Spinal cord (tissue), 10 donors: ENCODE measurements around the gene VOPP1. TPM values are rescaled to one million over a fixed set of nuclear protein-coding genes. Genes with fewer than 3 reads are reported as not detected.

Experiments
- DNase-seq, 6 donors: peaks; one replicate each; pipeline versions ENCODE4 v3.0.0 to v3.0.0-alpha.2; 2013 to 2015; ENCODE audit warnings: low spot score in 6 of 6, low read depth in 4 of 6
- H3K27ac ChIP-seq: one replicate; pipeline ENCODE4 v1.5.1; 2013; ENCODE audit warnings: low read depth, low read length, control low read depth
- H3K27me3 ChIP-seq: one replicate; pipeline ENCODE4 v1.6.1; 2013; ENCODE audit warnings: low read length; ENCODE audit not compliant: control insufficient read depth, insufficient read depth
- H3K36me3 ChIP-seq: one replicate; pipeline ENCODE4 v1.6.1; 2013; ENCODE audit warnings: low read length; ENCODE audit not compliant: control insufficient read depth, insufficient read depth
- H3K4me1 ChIP-seq: one replicate; pipeline ENCODE4 v1.6.1; 2013; ENCODE audit warnings: low read length; ENCODE audit not compliant: control insufficient read depth, insufficient read depth
- H3K4me3 ChIP-seq: one replicate; pipeline ENCODE4 v1.5.1; 2013; ENCODE audit warnings: low read depth, low read length, control low read depth
- H3K9me3 ChIP-seq: one replicate; pipeline ENCODE4 v1.6.1; 2013; ENCODE audit warnings: low read length; ENCODE audit not compliant: control insufficient read depth, insufficient read depth
- WGBS: methylation state at CpG from one replicate; pipeline ENCODE4 v1.1.5; 2013; ENCODE audit warnings: missing lambda C conversion rate; ENCODE audit not compliant: insufficient coverage; 5-methylcytosine and 5-hydroxymethylcytosine counted together
- polyA plus RNA-seq, 2 donors: library from polyadenylated mRNA; unstranded; fragments of 120-200 nt; gene quantifications; one replicate each; pipeline ENCODE4 v1.2.1, GENCODE V29; 2013; ENCODE audit not compliant: insufficient read length in 2 of 2
- total RNA-seq, 2 donors: library from RNA; depleted of rRNA in 1 of 2; stranded (reverse); fragments of 120-200 nt in 1 of 2; fragments of >200 nt in 1 of 2; gene quantifications; one replicate each; pipeline versions ENCODE4 v1.2.3 to v1.2.4, GENCODE V29; 2013 to 2014
- donor health status: healthy.

The VOPP1 gene
- total and polyA plus RNA-seq, 4 donors = 59.1 to 121 (median 86.5) TPM

DNA sequence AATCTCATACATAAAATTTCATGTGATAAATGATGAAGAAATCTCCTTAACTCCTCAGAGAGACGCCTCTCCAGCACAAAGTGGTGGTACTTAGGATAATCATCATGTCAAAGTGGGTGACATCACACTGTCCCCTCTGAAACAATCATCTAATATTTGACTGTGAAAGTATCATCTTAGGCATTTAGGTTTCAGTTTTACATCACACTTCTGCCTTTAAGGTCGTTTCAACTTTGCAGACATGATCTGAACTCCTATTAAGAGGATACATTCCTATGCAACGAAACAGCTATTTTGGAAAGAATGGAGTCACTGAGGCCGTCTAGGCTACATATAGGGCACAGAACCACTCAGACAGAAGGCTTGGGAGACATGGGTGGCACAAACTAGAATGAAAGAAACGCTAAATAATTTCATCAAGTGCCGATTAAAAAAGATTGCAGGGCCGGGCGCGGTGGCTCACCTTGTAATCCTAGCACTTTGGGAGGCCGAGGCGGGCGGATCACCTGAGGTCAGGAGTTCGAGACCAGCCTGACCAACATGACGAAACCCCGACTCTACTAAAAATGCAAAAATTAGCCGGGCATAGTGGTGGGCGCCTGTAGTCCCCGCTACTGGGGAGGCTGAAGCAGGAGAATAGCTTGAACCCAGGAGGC is 2.0 kb downstream of the VOPP1 start:
- Histone ChIP-seq H3K4me1 (peaks cover 36% of the 10 kb centered on the region), H3K27ac (no peak overlapping the region), H3K27me3 (no peaks in the 10 kb centered on the region), H3K9me3 (no peaks in the 10 kb centered on the region), H3K36me3 (no peaks in the 10 kb centered on the region), H3K4me3 (no peak overlapping the region)
- 79% methylated on average over 4 of the region's 18 CpGs for WGBS
- no peak for DNase-seq

DNA sequence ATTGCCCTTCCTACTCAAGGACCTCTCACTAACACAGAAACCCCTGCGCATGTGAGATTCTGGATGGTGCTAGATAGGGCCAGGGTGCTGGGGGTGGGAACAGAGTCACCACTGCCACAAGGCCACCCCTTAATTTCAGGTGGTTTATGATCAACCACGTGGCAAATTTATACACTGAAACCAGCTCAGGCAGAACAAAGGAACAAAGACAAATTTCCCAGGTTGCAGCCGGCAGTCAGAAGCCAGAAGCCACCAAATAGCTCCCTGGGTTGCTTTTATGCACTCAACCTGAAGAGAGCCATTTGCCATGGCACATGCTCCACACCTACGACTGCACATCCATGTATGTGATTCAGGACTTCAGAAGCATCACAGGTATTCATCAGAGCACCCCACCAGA is 2.5 kb downstream of the VOPP1 start:
- Histone ChIP-seq H3K36me3 (no peaks in the 10 kb centered on the region), H3K27me3 (no peaks in the 10 kb centered on the region), H3K4me1 (peaks cover 36% of the 10 kb centered on the region), H3K4me3 (no peak overlapping the region), H3K27ac (no peak overlapping the region), H3K9me3 (no peaks in the 10 kb centered on the region)
- DNase-seq = peak in 1 of 6 donors; percentile 62
- WGBS = 62% methylated on average over 3 of the region's 4 CpGs

DNA sequence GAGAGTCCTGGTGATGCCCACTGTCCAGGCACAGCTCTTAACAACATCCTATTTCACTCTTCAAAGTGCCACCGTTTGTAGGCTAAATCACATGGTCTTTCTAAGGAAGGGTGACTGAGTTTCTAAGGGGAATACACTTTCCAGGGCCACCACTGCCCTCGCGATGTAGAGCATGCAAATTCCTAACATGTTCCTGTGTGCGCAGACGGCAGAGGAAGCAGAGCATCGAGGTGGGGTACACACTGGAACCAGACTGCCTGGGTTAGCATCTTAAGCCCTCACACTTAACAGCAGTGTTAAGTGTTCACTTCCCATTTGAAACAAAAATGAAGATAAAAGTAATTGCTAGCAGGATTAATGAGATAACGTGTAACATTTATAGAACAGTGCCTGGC is 3.0 kb downstream of the VOPP1 start:
- Histone ChIP-seq H3K36me3 (no peaks in the 10 kb centered on the region), H3K4me3 (no peak overlapping the region), H3K4me1 (peaks cover 34% of the 10 kb centered on the region), H3K9me3 (no peaks in the 10 kb centered on the region), H3K27ac (no peak overlapping the region), H3K27me3 (no peaks in the 10 kb centered on the region)
- WGBS = 77% methylated on average over 5 of the region's 7 CpGs
- no peak for DNase-seq

DNA sequence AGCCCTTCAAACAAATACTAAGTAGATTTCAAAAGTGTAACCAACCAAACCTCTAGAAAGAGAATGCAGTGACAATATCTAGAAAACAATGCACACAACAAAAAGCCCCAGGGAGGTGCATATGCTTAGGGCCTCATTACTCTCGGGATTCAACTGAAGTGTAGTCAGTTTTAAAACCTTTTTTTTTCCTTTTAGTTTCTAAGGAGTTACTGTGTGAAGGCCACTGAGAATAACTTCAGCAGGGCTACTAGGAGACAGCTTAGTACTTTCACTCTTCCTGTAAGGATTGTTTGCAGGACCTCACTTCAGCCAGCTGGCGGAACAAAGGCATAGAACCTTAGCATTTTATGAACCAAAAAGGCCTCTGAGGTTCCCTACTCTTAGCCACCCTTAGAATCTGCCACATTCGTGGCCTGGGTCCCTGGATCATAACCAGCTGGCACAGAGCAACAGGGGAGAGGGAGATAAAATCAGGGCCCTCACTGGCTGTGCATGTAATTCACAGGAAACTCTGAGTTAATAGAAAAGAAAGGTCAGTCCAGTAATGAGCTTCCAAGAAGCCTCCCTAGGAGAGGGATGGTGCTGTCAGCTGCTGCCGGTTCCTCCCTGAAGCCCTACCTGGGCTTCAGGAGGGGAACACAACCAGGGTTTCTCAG is 3.6 kb downstream of the VOPP1 start:
- Histone ChIP-seq H3K27me3 (no peaks in the 10 kb centered on the region), H3K27ac (peak overlapping the region; percentile 47), H3K9me3 (no peaks in the 10 kb centered on the region), H3K36me3 (no peaks in the 10 kb centered on the region), H3K4me1 (peaks cover 32% of the 10 kb centered on the region), H3K4me3 (no peak overlapping the region)
- DNase-seq = peak in 1 of 6 donors; percentile 27
- WGBS = 37% methylated on average over 3 of the region's 4 CpGs

DNA sequence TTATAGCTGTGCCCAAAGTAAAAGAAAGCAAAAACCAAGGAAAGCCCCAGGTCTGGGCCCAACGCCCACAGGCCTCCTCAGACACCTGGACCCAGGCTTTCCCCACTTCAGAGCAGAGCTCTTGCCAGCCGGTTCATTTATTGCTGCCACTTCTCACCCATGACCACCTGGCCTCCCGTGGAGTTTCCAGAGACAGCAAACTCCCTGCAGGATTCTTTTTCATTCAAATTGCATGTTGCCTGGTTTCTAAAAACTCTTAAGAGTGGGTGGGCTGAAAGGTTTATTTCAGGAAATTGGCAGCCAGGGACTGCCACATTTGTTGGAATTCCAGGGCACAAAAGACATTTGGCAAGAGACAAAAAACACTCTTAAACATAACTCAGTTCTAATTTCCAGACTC is 4.7 kb downstream of the VOPP1 start:
- DNase-seq = peak in 2 of 6 donors; percentile 68 to 83
- WGBS = 20% methylated on average over 2 of the region's 3 CpGs
- Histone ChIP-seq H3K27me3 (no peaks in the 10 kb centered on the region), H3K4me1 (peaks cover 25% of the 10 kb centered on the region), H3K27ac (no peak overlapping the region), H3K9me3 (no peaks in the 10 kb centered on the region), H3K4me3 (no peak overlapping the region), H3K36me3 (no peaks in the 10 kb centered on the region)

DNA sequence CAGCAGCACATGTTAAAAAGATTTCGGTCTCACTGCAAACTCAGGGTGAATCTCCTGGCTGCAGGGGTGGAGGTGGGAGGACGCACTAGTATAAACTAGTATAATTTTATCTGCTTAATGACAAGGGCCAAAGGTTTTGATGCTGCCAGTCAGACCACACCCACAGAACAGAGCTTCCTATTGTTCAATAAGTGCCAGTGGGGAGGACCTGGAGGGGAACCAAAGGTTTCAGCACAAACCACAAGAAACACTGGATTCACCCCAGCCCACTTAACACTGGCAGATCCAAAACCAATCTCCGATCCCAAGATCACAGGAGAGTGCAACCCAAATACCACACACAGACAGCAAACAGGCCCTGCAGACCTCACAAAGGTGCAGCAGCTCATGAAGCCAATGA is 6.6 kb downstream of the VOPP1 start:
- DNase-seq = no peak
- peaks cover 23% of the 10 kb centered on the region for H3K4me1 ChIP-seq
- H3K27me3 ChIP-seq = no peaks in the 10 kb centered on the region
- no peak overlapping the region for H3K27ac ChIP-seq
- peaks cover 3% of the 10 kb centered on the region for H3K36me3 ChIP-seq
- WGBS = 91% methylated on average over 1 of the region's 3 CpGs
- no peak overlapping the region for H3K4me3 ChIP-seq
- no peaks in the 10 kb centered on the region for H3K9me3 ChIP-seq

DNA sequence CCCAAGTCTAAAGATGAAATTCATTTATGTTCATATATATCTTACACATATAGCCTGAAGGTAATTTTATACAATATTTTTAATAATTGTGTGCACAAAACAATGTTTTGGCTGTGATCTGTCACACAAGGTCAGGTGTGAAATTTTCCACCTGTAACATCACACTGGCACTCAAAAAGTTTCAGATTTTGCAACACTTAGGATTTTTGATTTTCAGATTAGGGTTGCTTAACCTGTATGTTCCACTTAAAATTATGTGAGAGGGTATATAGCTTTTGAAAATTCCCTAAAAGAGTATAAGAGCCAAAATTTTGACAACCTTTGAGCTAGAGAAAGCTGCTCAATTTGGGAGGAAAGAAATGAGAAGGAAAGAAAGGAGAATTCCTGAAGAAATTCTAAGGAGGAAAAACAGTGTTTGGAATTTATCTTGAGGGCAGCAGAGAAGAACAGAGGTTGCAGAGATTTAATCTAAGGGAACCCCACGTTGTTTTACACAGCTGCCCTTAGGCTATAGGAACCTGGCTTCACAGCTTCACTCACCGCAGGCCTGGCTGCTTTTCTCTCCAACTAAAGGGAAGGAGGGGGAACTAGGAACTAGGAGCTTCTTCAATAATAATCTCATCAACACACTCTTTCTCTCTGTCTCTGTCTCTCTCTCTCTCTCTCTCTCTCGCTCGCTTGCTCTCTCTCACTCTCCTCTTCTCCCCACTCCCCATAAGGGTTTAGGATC is 8.5 kb downstream of the VOPP1 start:
- no peaks in the 10 kb centered on the region for H3K9me3 ChIP-seq
- WGBS = 20% methylated on average over 1 of the region's 4 CpGs
- no peak overlapping the region for H3K4me3 ChIP-seq
- H3K36me3 ChIP-seq = peaks cover 3% of the 10 kb centered on the region
- no peak for DNase-seq
- H3K27ac ChIP-seq = no peak overlapping the region
- H3K4me1 ChIP-seq = peaks cover 20% of the 10 kb centered on the region
- no peaks in the 10 kb centered on the region for H3K27me3 ChIP-seq

DNA sequence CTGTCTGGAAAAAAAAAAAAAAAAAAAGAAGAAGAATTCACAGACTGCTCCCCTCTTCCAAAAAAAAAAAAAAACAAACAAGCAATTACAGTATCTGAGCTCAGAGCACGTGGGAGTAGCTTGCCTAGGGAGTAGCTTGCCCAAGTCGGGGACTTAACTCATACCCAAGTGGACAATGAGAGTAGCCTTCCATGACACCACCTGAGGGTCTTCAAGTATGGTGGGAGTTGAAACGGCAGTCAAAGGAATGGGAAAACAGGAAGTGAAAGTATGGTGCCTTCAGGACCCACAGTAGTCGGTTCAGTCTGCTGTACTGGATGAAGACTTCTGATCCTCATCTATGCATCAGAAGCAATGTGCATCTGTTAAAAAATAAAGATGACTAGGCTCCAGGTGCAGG is 10.6 kb downstream of the VOPP1 start:
- H3K9me3 ChIP-seq = no peaks in the 10 kb centered on the region
- no peak overlapping the region for H3K27ac ChIP-seq
- H3K4me1 ChIP-seq = peaks cover 7% of the 10 kb centered on the region
- no peak overlapping the region for H3K4me3 ChIP-seq
- no peaks in the 10 kb centered on the region for H3K27me3 ChIP-seq
- WGBS = 60% methylated on average over 1 of the region's 4 CpGs
- no peak for DNase-seq
- peaks cover 3% of the 10 kb centered on the region for H3K36me3 ChIP-seq

DNA sequence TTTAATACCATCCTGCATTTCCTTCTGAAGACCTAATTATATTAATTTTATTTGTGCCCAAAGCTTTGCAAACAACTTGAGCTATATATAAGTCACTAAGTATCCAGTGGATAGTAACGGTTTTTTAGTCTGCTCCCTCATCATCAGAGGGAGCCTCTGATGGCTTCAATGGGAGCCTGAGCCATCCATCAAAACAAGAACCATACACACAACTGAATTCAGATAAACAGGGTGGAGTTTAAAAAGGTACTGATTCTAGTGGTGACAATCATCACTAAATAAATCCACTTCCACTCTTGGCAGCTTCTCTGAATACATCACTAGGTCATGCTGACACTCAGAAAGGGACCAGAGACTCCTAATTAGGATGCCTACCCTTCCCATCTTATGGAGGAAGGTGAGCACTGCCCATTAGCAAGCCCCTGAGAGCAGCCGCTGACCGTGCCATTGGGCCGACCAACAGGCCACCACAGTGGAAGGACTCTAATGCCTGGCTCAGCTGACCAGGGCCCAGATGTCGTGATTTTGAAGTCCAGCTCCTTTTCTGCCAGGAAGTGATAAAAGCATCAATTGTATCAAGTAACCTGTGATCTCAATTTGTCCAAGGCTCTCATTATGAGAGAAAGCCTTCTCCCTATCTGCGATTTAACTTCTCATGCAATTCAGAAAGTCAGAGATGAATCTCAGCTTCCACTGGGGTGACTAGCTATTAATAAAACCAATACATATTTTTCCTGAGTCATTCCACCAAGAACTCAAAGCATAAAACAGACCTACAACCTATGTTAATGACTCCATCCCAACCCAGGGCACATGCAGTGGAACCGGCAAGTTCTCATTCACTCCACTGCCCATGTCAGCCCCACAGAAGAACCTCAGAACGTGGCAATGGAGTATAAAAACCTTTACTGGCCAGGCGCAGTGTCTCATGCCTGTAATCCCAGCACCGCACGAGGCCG is 13.1 kb downstream of the VOPP1 start:
- WGBS = 85% methylated on average over 10 of the region's 12 CpGs
- no peaks in the 10 kb centered on the region for H3K9me3 ChIP-seq

More for the DNA sequence above, 13.1 kb downstream of the VOPP1 start:
- H3K36me3 ChIP-seq = peaks cover 3% of the 10 kb centered on the region
- no peak overlapping the region for H3K4me3 ChIP-seq
- H3K27ac ChIP-seq = no peak overlapping the region
- no peak for DNase-seq
- H3K27me3 ChIP-seq = no peaks in the 10 kb centered on the region
- peaks cover 11% of the 10 kb centered on the region for H3K4me1 ChIP-seq
